ENCODE measurements around the gene EEF1A2.
"Not testable (repeated sequence)": the region's sequence is repeated elsewhere in the genome, so short reads cannot be mapped to it uniquely, and the experiment has no call there.

EEF1A2 gene

DNA sequence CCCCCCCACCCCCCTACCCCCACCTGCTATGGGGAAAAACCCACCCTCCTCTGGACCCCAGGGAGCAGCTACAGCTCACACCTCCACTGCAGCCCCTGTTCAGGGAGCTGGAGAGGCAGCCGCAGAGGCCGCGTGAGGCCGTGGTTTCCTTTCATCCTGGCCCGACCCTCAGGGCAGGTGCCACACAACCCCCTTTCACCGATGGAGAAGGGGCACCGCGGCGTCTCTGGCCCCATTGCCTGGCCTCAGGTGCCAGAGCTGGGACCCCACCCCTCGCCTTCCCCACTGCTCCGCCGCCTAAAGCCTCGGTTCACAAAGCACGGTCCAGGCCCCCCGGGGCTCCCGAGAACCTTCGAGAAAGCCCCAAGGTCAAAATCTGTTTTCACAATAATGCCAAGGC, 14.6 kb downstream of the EEF1A2 start:
- no peak for DNase-seq

DNA sequence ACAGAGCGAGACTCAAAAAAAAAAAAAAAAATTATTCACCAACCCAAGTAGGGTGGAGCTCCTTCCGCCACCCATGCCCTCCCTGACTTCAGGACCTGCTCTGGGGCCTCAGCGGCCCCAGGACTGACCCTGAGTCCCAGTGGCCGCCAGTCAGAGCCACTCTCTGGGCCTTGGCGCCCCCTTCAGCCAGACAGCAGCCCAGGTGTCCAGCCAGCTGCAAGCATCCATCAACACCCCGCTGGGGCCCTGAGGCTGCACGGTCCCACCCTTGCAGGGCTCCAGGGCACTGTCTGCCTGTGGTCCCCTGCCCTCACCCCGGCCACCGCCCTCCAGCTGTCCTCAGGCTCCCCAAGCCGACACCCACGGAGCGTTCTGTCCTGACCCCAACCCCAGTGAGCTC, 15.0 kb downstream of the EEF1A2 start:
- no peak for DNase-seq

DNA sequence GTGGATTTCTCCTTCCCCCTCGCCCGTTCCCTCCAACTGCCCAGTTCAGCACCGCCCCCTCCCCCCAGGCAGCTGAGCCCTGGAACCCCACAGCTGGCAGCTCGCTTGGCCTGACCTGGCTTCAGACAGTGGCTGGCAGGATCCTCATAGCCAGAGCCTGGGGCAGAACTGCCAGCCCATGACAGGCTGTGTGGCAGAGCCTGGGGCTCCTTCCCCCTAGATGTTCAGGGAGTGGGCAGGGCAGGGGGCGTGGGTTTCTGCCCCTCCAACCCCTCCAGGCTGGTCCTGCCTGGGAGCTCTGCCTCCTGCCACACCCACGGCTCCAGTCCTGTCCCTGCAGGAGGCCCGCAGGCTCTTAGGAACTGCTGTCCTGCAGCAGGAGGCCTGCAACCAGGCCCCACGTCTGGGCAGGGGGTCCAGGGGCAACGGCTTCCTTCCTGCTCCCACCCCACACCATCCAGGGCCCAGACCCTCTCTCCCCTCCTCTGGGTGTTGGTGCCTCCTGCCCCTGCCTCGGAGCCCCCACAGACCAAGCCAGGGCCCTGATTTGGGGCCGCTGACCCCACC, 16.8 kb downstream of the EEF1A2 start:
- DNase-seq = no peak

DNA sequence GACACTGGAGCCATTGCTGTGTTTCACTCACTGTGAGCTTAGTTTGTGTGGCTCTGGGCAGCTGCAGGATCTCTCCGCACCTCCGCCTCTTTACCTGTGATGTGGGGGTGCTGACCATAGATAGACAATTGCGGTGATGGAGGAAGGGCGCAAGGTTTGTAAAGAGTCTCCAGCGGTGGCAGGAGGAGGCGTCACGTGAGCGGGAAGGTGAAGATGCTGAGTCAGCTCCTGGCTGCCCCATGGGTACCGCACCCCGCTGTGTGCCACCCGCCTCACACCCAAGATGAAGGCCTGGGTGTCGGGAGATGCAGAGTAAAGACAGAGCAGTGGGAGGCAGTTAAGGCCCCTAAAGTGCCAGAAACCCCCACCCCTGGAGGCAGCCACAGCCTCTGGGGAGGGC, 17.4 kb downstream of the EEF1A2 start:
- DNase-seq = no peak

DNA sequence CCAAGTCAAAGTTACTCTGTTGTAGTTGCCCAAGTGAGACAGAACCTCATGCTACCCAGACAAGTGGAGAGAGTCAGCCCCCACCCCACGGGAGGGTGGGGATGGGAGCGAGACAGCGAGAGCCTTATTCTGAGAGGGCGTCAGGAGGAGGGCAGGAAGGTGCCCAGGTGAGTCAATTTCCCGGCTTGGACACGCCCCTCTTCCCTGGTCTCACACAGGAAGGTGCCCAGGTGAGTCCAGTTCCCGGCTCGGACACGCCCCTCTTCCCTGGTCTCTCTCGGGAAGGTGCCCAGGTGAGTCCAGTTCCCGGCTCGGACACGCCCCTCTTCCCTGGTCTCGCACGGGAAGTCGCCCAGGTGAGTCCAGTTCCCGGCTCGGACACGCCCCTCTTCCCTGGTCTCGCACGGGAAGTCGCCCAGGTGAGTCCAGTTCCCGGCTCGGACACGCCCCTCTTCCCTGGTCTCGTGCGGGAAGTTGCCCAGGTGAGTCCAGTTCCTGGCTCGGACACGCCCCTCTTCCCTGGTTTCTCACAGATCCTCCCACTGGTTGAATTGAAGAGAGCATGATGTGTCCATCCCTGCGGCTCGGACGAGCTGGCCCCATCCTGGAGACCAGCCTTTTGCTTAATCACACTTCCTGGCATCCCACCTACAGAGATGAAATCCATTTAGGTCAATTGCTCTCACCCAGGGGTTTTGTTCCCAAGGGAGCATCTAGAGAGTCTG, 19.0 kb downstream of the EEF1A2 start:
- not testable (repeated sequence) for DNase-seq

DNA sequence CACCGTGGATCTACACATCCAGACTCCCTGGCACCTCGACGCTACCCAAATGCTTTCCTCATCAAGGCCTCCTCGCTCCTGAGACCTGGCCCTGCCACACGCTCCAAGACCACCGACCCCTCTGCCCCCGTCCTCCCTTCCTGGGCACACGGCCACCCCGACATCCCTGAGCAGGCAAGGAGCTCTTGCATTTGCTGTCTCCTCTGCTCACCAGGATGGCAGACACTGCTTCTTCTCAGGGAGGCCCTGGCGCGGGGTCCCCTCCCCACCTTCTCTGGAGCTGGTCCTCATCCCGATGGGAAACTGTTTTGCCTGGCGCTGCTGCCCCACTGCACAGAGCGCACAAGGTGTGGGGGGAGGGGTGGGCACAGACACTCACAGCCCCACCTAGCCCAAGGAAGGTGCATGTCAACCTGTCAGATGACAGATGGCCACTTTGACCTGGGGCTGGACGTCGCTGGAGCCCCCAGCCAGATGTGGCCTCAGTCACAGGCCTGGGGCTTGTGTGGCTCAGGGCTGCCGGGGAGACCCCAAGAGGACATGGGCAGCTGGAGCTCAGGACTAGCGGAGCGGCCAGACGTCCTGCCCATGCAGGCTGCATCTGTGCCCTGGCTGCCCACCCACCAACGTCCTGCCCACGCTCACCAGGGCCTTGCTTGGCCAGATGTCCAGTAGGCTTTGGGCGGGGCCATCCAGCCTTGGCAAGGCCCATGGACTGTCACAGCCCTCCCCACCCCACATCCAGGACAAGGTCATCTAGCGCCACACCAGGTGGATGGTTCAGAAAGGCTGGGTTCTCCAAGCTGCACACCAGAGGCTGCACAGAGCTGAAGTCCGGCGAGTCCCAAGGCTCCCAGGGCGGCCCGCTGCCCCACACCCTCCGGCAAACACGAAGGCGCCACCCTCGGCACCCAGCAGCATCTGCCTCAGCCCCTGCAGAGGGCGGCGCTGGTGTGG, 20.3 kb downstream of the EEF1A2 start:
- DNase-seq = no peak

DNA sequence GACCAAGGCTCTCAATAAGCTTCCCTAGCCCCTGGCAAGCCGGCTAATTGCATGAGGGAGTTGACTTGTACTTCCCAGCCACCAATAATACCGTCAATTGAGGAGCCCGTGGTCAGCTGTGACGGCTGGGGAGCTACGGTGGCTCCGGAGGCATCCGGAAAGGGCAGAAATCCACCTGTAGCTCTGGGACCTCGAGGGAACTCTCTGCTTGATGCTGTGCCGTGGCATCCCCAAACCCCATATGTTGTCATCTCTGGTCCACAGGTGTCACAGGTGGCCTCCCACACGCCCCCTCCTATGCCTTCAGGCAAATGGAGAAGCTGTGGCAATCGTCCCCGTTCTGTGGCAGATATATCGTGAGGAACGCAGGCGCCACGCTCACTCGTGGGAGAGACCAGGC, 20.9 kb downstream of the EEF1A2 start:
- no peak for DNase-seq

DNA sequence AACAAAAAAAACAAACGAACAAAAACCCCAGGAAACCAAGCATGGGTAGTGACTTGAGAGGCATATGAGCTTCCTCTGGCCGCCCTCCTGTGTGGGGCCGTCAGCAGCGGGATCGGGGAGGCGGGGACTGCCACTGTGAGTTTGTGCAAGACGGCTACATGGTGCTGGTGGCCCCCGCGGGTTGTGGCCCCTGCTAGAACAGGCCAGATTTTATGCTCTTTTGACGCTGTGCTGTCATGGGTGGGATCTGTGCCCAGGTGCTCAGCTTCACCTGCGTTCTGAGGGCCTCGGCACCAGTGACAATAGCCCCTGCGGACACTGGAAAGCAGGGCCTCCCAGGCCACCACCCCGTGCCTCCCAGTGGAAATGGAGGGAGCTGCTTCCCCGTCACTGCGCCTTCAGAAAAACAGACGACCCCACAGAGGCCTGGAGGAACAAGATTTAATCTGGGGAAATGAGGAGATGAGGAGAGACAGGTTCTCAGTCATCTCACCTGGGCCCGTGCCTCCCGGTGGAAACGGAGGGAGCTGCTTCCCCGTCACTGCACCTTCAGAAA, 21.7 kb downstream of the EEF1A2 start:
- no peak for DNase-seq

DNA sequence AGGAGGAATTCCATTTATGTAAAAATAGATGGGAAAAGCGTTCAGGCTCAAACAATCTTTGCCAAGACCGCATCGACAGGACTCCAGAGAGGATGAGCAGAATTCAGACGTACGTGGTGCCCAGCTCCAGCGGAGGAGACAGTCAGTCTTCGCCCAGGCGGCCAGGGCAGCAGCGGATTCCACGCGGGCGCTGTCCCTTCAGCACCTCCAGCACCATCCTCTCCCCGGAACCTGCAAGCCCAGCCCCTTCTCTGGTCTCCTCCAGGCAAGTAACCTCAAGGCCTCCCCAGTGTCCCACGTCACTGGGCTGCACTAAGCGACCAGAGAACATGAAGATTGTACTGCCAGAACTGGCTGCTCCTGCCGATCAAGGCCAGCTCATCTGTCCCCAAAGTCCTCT, 23.7 kb downstream of the EEF1A2 start:
- DNase-seq = no peak

DNA sequence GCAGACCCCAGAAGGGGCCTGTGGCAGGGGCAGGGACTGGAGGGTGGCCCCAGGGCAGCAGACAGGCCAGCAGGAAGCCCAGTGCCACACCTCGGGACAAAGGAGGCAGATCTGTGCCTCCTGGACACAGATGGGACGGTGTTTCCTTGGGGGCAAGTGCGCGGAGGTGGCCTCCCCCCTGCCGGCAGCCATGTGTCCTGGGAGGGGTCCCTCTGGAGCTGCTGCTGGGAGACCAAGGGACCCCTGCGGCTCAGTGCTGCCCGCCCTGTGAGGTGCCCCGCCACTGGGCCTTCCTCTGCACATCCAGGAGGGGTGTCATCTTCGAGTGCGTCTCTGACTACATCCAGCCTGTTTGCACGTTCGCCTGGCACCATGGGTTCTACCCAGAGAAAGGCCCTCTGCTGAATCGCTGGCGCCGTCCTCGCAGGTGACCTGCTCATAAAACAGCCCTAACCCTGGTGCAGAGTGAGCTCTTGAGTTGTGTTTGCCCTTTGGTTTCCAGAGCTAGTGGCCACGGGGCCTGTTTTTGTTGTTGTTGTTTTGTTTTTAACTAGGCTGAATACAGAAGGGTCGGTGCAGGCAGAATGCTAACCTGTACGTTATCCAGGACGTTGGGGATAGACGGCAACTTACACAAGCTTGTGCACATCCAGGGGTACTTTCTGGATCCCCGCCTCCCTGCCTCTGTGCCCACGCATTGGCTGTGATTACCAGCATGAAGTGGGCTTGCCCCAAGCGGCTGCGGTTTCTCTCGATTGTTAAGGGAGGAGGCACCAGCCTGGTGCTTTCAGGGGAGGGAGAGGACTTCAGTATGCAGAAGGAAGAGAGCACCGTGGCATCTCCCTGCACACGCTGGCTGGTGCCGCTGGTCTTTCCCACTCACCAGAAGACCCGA, 25.1 kb downstream of the EEF1A2 start:
- DNase-seq = no peak

DNA sequence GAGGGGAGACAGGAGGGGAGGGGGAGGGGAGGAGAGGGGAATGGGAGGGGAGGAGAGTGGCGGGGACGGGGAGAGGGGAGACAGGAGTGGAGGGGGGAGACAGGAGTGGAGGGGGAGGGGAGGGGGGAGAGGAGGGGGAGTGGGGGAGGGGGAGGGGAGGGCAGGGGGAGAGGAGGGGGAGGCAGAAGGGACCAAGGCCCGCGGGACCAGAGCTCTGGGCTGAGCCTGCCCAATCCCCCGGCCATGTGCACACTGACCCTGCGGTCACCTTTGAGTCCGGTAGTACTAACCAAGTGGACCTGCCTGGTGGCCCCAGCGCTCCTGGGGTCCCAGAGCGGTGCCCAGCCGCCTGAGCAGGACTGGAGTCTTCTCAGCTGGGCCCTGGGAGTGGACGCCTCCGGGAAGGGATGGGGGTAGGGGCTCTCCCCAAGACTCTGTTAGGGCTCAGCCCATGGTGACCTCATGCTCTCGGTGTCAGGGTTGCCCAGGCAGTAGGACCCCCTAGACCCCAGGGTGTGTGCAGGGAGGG, 26.0 kb downstream of the EEF1A2 start:
- DNase-seq = no peak

DNA sequence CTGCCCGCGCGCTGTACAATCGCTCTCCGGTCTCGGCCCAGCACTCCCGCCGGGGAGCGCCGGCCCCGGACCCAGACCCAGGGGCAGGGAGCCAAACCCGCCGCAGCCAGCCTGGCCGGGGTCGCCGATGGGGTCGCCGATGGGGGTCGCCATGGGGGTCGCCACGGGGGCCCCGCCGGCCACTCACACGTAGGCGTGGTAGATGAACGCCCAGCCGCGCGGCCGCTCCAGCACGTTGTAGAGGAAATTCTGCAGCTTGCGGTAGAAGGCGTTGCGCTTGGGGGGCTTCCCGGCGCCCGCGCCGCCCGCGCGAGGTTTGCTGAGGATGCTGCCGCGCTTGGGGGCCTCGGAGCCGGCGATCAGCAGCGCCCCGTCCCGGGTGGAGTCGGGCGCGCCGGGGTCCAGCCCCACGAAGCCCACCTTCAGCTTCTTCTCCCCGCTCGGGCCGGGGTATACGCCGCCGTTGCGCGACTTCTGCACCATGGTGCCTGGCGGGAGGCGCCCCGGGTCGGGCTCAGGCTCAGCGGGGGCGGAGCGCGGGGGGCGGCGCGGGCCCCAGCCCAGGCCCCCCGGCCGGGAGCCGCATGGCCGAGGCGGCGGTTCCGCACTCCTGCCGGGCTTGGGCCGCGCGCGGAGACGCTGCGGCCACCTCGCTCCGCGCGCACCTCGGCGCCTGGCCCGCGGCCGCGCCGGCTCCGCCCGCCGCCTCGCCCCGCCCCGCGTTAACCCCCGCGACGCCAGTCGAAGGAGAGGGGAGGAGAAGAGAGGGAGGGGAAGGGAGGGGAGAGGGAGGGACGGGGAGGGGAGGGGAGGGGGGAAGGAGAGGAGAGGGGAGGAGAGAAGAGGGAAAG, 26.7 kb downstream of the EEF1A2 start, which contains the start of gene KCNQ2:
KCNQ2 (minus strand) TSS at position 675 of the 851 bp plus-strand sequence; CDS start at position 483, 192 bp downstream.
- DNase-seq = no peak

DNA sequence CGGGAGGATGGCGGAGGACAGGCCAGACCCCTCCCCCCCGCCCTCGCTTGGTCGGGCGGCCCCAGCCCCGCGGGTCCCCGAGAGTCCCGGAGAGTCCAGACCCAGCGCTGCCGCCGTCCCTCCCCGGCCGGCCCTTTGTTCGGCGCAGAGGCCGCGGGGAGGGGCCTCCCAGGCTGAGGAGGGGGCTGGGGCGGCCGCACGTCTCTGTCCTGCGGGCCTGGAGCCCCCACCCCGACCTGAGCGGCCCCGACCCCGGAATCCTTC, 27.2 kb downstream of the EEF1A2 start:
- DNase-seq = no peak

DNA sequence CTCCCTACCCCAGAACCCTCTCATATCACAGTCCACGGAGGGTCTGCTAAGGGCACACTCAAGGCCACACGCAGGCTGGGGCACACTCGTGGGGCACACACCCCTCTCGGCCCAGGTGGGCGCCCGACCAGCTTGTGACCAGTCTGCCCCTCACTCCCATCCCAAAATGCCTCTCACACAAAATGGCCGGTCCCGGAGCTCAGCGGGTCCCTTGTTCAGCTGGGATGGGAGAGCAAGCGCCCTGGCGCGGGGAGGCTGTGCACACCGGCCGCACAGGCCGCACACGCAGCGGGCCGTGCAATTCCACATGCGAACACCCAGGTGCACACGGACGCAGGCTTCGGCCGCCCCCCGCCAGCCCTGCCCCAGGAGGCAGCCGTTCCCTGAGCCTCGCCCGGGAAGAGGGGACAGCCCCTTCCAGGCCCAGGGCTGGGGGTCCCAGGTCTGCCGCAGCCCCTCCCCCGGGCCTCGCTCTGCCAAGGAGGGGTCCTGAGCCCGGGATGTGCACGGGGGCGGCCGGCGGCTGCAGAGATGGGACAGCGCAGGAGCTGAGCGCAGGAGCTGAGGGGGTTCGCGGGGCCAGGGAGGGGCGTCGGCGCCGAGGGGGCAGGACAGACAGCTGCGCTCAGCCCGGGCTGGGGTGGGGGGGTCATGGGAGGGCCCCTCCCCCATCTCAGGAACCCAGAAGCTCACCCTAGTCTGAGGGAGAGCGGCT, 27.7 kb downstream of the EEF1A2 start:
- DNase-seq = no peak

DNA sequence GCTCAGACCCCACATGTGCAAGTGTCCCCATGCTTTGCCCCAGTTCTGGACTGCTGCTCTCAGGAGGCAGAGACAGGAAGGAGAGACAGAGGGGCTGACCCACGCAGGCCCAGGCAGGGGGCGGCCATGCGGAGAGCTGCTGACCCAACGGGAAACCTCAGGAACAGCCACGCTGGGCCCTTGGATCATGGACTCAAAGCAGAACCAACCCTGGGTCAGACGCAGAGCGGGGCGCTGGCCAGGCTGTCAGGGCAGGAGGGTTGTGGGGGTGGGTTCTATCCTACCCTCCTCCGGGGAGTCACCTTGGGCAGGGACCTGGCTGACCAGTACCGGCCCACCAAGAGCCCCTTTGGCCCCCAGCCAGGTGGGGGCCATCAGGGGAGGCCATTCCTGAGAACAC, 28.5 kb downstream of the EEF1A2 start:
- no peak for DNase-seq

DNA sequence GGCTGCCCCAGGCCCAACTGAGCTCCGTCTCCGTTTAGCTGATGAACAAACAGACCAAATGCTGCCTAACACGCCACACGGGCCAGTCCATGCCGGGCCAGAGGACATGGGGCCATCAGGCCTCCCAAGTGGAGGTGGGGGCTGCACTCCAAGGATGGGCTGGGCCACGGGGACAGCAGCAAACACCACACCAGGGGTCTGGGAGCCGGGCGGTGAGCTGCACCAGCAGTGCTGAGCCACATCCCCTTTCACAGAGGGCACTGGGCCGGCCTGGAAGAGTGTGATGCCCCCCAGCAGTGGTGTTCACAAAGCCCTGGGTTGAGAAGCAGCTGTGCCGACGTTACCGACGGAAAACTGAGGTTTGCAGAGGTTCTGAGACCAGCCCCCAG, 29.2 kb downstream of the EEF1A2 start:
- no peak for DNase-seq

DNA sequence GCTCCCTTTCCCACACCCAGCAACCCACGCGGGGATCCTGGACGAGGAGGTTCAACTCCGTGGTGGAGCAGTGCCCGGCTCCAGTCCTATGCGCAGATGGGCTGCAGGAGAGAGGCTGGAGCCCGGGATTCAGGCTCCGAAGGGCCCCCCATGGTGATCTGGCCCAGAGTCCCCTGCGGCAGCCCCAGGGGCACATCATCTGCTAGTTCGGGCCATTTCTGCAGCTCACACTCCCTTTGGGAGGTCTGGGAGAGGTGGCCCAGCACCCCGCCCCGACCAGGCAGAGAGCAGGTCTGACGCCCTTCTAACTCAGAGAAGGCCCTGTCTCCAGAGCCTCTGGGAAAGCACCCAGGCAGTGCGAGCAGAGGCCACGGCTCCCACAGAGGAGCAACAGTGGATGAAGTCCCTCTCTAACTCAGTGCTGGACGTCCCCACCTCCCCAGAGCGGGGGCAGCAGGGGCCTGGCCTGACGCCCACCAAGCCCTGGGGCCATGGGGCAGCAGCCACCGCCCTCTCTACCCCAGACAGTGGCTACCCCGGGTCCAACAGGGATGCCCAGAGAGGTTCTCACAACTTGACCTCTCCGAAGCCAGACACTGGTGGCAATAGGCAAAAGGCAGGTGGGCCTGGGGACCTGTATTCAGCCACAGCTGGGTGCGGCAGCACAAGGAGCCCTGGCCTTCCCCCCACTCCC, 29.7 kb downstream of the EEF1A2 start:
- no peak for DNase-seq

DNA sequence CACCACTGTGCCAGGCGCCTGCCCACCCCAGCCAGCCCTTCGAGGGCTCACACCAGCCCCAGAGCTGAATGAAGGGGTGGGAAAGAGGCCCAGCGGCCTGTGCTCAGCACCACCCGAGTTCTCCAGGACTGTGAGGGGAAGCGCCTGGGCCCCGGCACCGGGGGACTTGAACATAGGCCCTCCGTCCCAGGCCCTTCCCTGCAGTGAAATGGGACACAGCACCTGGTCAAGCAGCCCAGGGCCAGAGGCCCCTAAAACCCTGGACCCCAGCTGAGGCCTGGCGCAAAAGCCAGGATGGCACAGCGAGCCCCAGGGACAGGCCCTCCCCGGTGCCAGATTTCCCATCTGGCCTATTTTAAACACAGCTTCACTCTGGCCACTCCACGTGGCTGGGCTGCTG, 30.5 kb downstream of the EEF1A2 start:
- no peak for DNase-seq

DNA sequence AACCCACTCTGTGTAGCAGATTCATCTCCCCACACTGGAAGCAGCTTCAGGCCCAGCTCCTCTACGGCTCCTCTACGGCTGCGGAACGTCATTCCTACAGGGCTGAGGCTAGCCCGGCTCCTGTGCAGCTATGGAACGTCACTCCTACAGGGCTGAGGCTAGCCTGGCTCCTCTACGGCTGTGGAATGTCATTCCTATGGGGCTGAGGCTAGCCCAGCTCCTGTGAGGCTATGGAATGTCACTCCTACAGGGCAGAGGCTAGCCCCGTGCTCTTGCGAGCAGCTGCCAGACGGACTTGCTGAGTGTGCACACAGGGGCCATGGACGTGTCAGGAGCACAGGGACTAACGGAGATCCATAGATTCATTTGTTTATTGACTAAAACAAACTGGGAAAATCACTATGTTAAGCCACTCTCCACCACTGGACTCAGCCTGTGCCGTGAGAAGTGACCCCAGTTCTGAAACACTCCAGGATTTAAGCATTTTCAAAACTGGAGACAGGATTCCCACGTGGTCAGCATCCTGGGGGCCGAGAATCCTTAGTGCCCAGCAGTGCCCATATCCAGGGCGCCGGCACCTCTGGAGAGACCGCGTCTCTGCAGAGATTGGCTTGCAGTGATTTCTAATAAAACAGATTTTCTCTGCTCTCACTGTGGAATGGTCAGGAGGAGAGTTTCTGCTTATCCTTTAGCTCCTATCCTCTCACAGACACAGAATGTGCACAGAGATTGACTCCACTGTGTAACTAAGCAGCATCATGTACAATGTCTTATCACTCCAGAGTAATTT, 31.4 kb downstream of the EEF1A2 start:
- DNase-seq = no peak

All from GOT3 (cell line).